ENCODE measurements around the gene NEAT1. TPM values are rescaled to one million over a fixed set of nuclear protein-coding genes. Genes with fewer than 3 reads are reported as not detected.

The NEAT1 gene
- total RNA-seq, 1 donor from 2014 or later, result 333 TPM

GRCh38 chr11:65425971-65426838 lies 3.6 kb downstream of the NEAT1 start:
- Mint-ChIP-seq H3K36me3 (ENCODE audit: low read depth) (peaks cover 50% of the 10 kb centered on the region), H3K9me3 (ENCODE audit: low read depth) (no peaks in the 10 kb centered on the region), H3K27me3 (ENCODE audit: low read depth) (no peaks in the 10 kb centered on the region), H3K27ac (ENCODE audit: unreplicated experiment) (peak overlapping the region; percentile 100), H3K4me1 (ENCODE audit: low read depth) (peaks cover 84% of the 10 kb centered on the region), H3K4me3 (ENCODE audit: unreplicated experiment) (peak overlapping the region; percentile 82)
- no peak for DNase-seq (ENCODE audit: low spot score)
- no peak for TF ChIP-seq CTCF (IDR thresholded peaks at IDR 0.05)

GRCh38 chr11:65426839-65427690 lies 4.5 kb downstream of the NEAT1 start:
- Mint-ChIP-seq H3K4me1 (ENCODE audit: low read depth) (peaks cover 84% of the 10 kb centered on the region), H3K9me3 (ENCODE audit: low read depth) (no peaks in the 10 kb centered on the region), H3K36me3 (ENCODE audit: low read depth) (peaks cover 50% of the 10 kb centered on the region), H3K27ac (ENCODE audit: unreplicated experiment) (peak overlapping the region; percentile 100), H3K4me3 (ENCODE audit: unreplicated experiment) (peak overlapping the region; percentile 82), H3K27me3 (ENCODE audit: low read depth) (no peaks in the 10 kb centered on the region)
- DNase-seq (ENCODE audit: low spot score), result no peak
- TF ChIP-seq CTCF (IDR thresholded peaks at IDR 0.05), result no peak

- no peak for DNase-seq (ENCODE audit: low spot score)
- no peak for TF ChIP-seq CTCF (IDR thresholded peaks at IDR 0.05)
- peaks cover 46% of the 10 kb centered on the region for H3K36me3 Mint-ChIP-seq (ENCODE audit: low read depth)
- H3K27me3 Mint-ChIP-seq (ENCODE audit: low read depth), result no peaks in the 10 kb centered on the region
- H3K9me3 Mint-ChIP-seq (ENCODE audit: low read depth), result no peaks in the 10 kb centered on the region
- H3K4me1 Mint-ChIP-seq (ENCODE audit: low read depth), result peaks cover 87% of the 10 kb centered on the region
- peak overlapping the region; percentile 100 for H3K27ac Mint-ChIP-seq (ENCODE audit: unreplicated experiment)
- H3K4me3 Mint-ChIP-seq (ENCODE audit: unreplicated experiment), result peak overlapping the region; percentile 82
These were observed 5.3 kb downstream of the NEAT1 start for GRCh38 chr11:65427691-65428577.

GRCh38 chr11:65428578-65429067 lies 6.0 kb downstream of the NEAT1 start:
- peaks cover 90% of the 10 kb centered on the region for H3K4me1 Mint-ChIP-seq (ENCODE audit: low read depth)
- TF ChIP-seq CTCF (IDR thresholded peaks at IDR 0.05), result no peak
- H3K27ac Mint-ChIP-seq (ENCODE audit: unreplicated experiment), result peak overlapping the region; percentile 100
- no peak for DNase-seq (ENCODE audit: low spot score)
- H3K27me3 Mint-ChIP-seq (ENCODE audit: low read depth), result no peaks in the 10 kb centered on the region
- no peaks in the 10 kb centered on the region for H3K9me3 Mint-ChIP-seq (ENCODE audit: low read depth)
- peak overlapping the region; percentile 82 for H3K4me3 Mint-ChIP-seq (ENCODE audit: unreplicated experiment)
- peaks cover 44% of the 10 kb centered on the region for H3K36me3 Mint-ChIP-seq (ENCODE audit: low read depth)
